Nephron (organoid): Measurements from ENCODE around the gene ANKRD53.

Source experiments
- H3K27ac Mint-ChIP-seq, 3 experiments: 2 replicates each; pipeline ENCODE4 v1.8.0; 2020; ENCODE audit warnings: mixed read lengths in 3 of 3, mild to moderate bottlenecking in 2 of 3, moderate library complexity in 1 of 3
- H3K27me3 Mint-ChIP-seq: 2 replicates; pipeline ENCODE4 v1.8.0; 2021; ENCODE audit warnings: low read depth, mild to moderate bottlenecking, moderate library complexity, mixed read lengths
- H3K36me3 Mint-ChIP-seq: 2 replicates; pipeline ENCODE4 v1.8.0; 2020; ENCODE audit warnings: low read depth, mixed read lengths
- H3K4me1 Mint-ChIP-seq: 2 replicates; pipeline ENCODE4 v1.8.0; 2020; ENCODE audit warnings: mixed read lengths
- H3K4me3 Mint-ChIP-seq, 3 experiments: 2 replicates each; pipeline ENCODE4 v1.8.0; 2020; ENCODE audit warnings: mild to moderate bottlenecking in 3 of 3, mixed read lengths in 3 of 3, moderate library complexity in 2 of 3
- H3K9me3 Mint-ChIP-seq: 2 replicates; pipeline ENCODE4 v1.8.0; 2020; ENCODE audit warnings: mixed read lengths
- TF ChIP-seq, protein P1 (sequence below), 3 experiments: fragments of 200-600 bp; sonication (generic); IDR thresholded peaks; one replicate each; pipeline ENCODE4 v1.5.0; 2021; ENCODE audit warnings: antibody characterized with exemption in 3 of 3; ENCODE audit not compliant: unreplicated experiment in 3 of 3

ANKRD53 gene

DNA sequence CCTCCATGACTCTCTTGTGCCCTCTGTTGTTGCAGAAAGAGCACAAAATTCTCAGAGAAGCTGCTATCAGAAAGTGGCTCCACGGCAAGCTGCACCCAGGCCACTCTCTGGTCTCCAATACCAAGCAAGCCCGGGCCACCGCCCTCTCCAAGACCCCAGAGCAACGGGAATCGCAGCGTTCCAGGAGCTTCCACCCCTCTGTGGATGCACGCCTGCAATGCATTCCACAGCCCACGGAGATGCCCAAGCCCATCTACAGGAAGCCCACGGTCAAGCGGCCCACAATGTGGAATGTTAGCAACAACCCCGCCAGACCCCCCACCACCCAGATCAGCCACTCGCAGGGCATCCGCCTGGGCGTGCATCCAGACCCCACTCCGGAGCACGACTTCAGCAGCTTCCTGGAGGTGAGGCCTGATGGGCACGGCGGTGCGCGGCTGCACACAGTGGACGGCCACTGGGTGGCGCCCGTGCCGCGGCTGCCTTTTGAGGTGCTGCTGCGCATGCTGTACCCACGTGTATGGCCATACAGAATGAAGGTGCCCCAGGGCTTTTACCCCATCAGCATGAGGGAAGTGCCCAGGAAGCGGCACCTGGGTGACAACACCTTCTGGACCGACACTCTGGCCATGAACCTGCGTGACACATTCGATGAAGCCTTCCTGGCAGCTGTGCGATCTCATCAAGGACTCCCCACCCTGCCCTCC, 6.3 kb downstream of the ANKRD53 start:
- TF ChIP-seq, protein P1, sequence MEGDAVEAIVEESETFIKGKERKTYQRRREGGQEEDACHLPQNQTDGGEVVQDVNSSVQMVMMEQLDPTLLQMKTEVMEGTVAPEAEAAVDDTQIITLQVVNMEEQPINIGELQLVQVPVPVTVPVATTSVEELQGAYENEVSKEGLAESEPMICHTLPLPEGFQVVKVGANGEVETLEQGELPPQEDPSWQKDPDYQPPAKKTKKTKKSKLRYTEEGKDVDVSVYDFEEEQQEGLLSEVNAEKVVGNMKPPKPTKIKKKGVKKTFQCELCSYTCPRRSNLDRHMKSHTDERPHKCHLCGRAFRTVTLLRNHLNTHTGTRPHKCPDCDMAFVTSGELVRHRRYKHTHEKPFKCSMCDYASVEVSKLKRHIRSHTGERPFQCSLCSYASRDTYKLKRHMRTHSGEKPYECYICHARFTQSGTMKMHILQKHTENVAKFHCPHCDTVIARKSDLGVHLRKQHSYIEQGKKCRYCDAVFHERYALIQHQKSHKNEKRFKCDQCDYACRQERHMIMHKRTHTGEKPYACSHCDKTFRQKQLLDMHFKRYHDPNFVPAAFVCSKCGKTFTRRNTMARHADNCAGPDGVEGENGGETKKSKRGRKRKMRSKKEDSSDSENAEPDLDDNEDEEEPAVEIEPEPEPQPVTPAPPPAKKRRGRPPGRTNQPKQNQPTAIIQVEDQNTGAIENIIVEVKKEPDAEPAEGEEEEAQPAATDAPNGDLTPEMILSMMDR (IDR thresholded peaks at IDR 0.05; ENCODE audit: unreplicated experiment in 3 of 3), result peak; percentile 58 to 68 (median 62)
- H3K4me3 Mint-ChIP-seq, result no peak overlapping the region
- H3K36me3 Mint-ChIP-seq, result peaks cover 42% of the 10 kb centered on the region
- no peak overlapping the region for H3K27ac Mint-ChIP-seq
- no peaks in the 10 kb centered on the region for H3K27me3 Mint-ChIP-seq
- H3K9me3 Mint-ChIP-seq, result no peaks in the 10 kb centered on the region
- H3K4me1 Mint-ChIP-seq, result no peaks in the 10 kb centered on the region

DNA sequence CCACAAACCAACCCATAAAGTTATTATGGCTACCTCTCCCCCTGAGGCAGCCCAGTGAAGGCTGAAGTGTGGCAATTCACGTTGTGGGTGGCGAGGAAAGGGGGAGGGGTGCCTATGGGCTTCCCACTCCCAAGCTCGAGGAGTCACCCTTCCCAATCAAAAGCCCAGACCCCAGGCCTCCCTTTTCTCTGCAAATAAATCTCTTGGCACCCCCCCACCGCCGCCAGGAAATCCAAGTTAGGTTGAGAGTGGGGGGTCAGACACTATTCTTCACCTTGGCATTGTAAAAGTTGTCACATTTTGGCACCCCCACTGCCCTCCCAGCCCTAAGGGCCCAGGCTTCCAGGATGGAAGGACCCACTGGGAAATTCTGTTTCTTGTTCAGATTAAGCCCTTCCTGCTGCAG, 6.9 kb downstream of the ANKRD53 start:
- H3K27me3 Mint-ChIP-seq, result no peaks in the 10 kb centered on the region
- H3K36me3 Mint-ChIP-seq, result peaks cover 43% of the 10 kb centered on the region
- H3K27ac Mint-ChIP-seq, result no peak overlapping the region
- H3K4me1 Mint-ChIP-seq, result no peaks in the 10 kb centered on the region
- TF ChIP-seq, protein P1 (IDR thresholded peaks at IDR 0.05; ENCODE audit: unreplicated experiment in 3 of 3), result no peak
- H3K9me3 Mint-ChIP-seq, result no peaks in the 10 kb centered on the region
- no peak overlapping the region for H3K4me3 Mint-ChIP-seq

DNA sequence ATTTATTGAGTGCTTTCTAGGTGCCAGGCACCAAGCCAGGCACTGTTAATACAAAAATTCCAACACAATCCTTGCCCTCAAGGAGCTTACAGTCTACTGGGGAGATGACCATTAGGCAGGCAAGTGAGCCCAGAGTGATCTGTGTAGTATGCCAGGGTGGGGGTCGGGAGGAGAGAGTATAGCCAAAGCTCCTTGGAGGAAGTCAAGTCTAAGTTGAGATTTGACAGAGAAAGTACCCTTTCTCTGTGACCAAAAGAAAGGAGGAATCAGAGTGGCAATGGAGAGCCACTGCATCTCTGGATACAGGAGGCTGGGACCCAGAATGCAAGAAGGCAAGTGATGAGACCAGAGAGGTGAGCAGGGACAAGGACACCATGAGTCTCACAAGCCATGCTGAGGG, 7.5 kb downstream of the ANKRD53 start:
- no peaks in the 10 kb centered on the region for H3K27me3 Mint-ChIP-seq

DNA sequence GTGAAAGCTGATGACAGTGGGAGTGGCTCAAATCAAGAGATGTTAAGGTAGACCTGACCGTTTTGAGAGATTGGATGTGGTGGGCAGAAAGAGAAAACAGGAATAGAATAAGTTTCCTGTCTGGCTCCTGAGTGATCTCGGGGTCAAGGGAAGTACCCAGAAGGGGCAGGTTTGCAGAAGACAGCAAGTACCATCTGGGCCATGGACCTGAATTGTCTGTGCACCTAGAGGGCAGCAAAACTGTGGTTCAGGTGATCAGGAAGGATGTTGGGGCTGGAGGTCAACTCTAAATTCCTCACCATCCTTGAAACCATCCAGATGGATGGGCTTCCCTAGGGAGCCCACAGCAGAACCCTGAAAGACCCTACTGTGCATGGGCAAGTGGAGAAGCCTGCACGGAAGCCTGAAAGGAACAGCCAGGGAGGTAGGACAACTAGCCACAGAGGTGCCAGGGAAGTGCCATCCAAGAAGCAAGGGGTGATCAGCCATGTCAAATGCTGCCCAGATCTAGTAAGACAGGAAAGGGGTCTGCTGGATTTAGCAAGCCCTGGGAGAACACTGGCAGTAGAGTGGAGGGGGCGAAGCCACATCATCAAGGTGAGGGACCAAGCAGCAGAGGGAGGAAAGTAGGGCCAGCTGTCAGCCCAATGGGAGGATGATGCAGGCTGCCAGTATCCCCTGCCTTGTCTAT, 8.2 kb downstream of the ANKRD53 start:
- no peaks in the 10 kb centered on the region for H3K27me3 Mint-ChIP-seq
- H3K9me3 Mint-ChIP-seq, result no peaks in the 10 kb centered on the region
- TF ChIP-seq, protein P1 (IDR thresholded peaks at IDR 0.05; ENCODE audit: unreplicated experiment in 3 of 3), result no peak
- no peaks in the 10 kb centered on the region for H3K4me1 Mint-ChIP-seq
- H3K4me3 Mint-ChIP-seq, result no peak overlapping the region
- peaks cover 43% of the 10 kb centered on the region for H3K36me3 Mint-ChIP-seq
- H3K27ac Mint-ChIP-seq, result no peak overlapping the region

More for the DNA sequence above, 7.5 kb downstream of the ANKRD53 start:
- Mint-ChIP-seq H3K36me3 (peaks cover 46% of the 10 kb centered on the region), H3K27ac (no peak overlapping the region), H3K9me3 (no peaks in the 10 kb centered on the region), H3K4me3 (no peak overlapping the region), H3K4me1 (no peaks in the 10 kb centered on the region)
- TF ChIP-seq, protein P1 (IDR thresholded peaks at IDR 0.05; ENCODE audit: unreplicated experiment in 3 of 3), result no peak

GRCh38 chr2:70987386-70987785, 9.0 kb downstream of the ANKRD53 start:
- no peak overlapping the region for H3K4me3 Mint-ChIP-seq
- no peaks in the 10 kb centered on the region for H3K4me1 Mint-ChIP-seq
- no peak overlapping the region for H3K27ac Mint-ChIP-seq
- peaks cover 43% of the 10 kb centered on the region for H3K36me3 Mint-ChIP-seq
- TF ChIP-seq, protein P1 (IDR thresholded peaks at IDR 0.05; ENCODE audit: unreplicated experiment in 3 of 3), result no peak
- no peaks in the 10 kb centered on the region for H3K9me3 Mint-ChIP-seq
- no peaks in the 10 kb centered on the region for H3K27me3 Mint-ChIP-seq
